Measurements from ENCODE around the gene ESF1.
A peak's percentile ranks its signal among the peaks of the same experiment; 100 is the strongest.

ESF1 gene

GRCh38 chr20:13784893-13785715 lies at the start of gene ESF1, which contains the start of gene NDUFAF5:
Gene ESF1 (minus strand): TSS chr20:13784919. CDS start chr20:13783140, 1,779 bp downstream.
Gene NDUFAF5 (plus strand): TSS chr20:13785028. CDS start chr20:13785069, 41 bp downstream.
- DNase-seq, result peak; percentile 95

GRCh38 chr20:13831476-13831875 lies 46.8 kb upstream of the ESF1 start:
- no peak for DNase-seq

GRCh38 chr20:13825465-13825864 lies 40.7 kb upstream of the ESF1 start:
- DNase-seq, result no peak

GRCh38 chr20:13824459-13824858 lies 39.7 kb upstream of the ESF1 start:
- no peak for DNase-seq

GRCh38 chr20:13822459-13822858 lies 37.7 kb upstream of the ESF1 start:
- no peak for DNase-seq

GRCh38 chr20:13821876-13822275 lies 37.2 kb upstream of the ESF1 start:
- no peak for DNase-seq

- peak; percentile 47 for DNase-seq
Measured at GRCh38 chr20:13819885-13820645, 35.3 kb upstream of the ESF1 start.

GRCh38 chr20:13817342-13817741 lies 32.6 kb upstream of the ESF1 start:
- no peak for DNase-seq

- DNase-seq, result no peak
Measured at GRCh38 chr20:13816757-13817156, 32.0 kb upstream of the ESF1 start.

- DNase-seq, result no peak
Measured at GRCh38 chr20:13814672-13815071, 30.0 kb upstream of the ESF1 start.

GRCh38 chr20:13813910-13814309 lies 29.2 kb upstream of the ESF1 start:
- no peak for DNase-seq

- no peak for DNase-seq
Measured at GRCh38 chr20:13810446-13810845, 25.7 kb upstream of the ESF1 start.

GRCh38 chr20:13809855-13810254 lies 25.1 kb upstream of the ESF1 start:
- DNase-seq, result no peak

GRCh38 chr20:13809373-13809772 lies 24.7 kb upstream of the ESF1 start:
- DNase-seq, result no peak

GRCh38 chr20:13800728-13801134 lies 16.0 kb upstream of the ESF1 start:
- peak; percentile 92 for DNase-seq

GRCh38 chr20:13799974-13800373 lies 15.3 kb upstream of the ESF1 start:
- no peak for DNase-seq

GRCh38 chr20:13799040-13799439 lies 14.3 kb upstream of the ESF1 start:
- DNase-seq, result no peak

GRCh38 chr20:13794667-13795066 lies 9.9 kb upstream of the ESF1 start:
- DNase-seq, result no peak

- DNase-seq, result no peak
Measured at GRCh38 chr20:13793001-13793400, 8.3 kb upstream of the ESF1 start.

GRCh38 chr20:13791540-13792459 lies 7.1 kb upstream of the ESF1 start:
- no peak for DNase-seq

GRCh38 chr20:13790708-13791107 lies 6.0 kb upstream of the ESF1 start:
- DNase-seq, result no peak

GRCh38 chr20:13788167-13788834 lies 3.6 kb upstream of the ESF1 start:
- DNase-seq, result peak; percentile 10

Measured in NCI-H1092 (cell line).